ENCODE measurements around the gene SPOCK2. TPM values are rescaled to one million over a fixed set of nuclear protein-coding genes. Genes with fewer than 3 reads are reported as not detected.

SPOCK2 gene
- total RNA-seq, 1 donor, result 0.36 TPM

DNA sequence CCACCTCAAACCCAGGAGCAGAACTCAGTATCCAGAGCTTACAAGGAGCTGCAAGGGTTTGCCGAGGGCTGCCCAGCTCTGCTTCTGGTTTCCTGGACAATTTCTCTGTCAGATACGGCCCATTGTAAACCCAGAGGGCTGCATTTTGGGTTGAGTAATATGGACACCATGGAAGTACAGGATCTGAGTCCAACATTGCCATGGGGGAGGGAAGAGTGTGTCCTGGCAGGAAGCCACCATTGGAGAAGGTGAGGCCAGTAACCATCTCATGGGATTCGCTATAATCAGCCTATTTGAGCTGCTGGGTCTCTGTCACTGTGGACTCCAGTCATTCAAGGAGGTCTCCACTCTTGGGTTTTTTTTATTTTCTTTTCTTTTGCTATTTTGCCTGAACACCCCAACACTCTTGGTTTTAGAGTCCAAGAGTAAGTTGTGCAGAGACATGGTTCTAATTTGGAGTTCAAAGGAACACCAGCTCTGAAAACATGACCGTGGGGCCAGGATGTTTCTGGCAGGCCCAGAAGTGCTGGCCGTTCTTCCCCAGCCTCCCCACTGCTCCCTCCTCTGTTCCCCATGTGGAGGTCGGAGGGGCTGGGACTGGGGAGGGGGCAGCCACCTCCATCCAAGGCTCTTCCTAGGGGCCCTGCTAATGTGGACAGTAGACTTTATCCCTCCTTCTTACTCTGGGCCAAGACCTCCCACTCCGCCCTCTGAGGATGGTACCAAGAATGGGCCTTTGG is 77.9 kb downstream of the SPOCK2 start:
- no peaks in the 10 kb centered on the region for H3K9me3 ChIP-seq (ENCODE audit: low read depth, low read length)
- peak overlapping the region; percentile 88 for H3K27ac ChIP-seq (ENCODE audit: low read depth, low read length)
- H4K20me1 ChIP-seq (ENCODE audit: insufficient read depth, low read length), result peaks cover 19% of the 10 kb centered on the region
- H3K4me2 ChIP-seq (ENCODE audit: insufficient read depth, low read length), result peak overlapping the region; percentile 70
- peaks cover 21% of the 10 kb centered on the region for H3K4me1 ChIP-seq (ENCODE audit: insufficient read depth, low read length)
- peaks cover 45% of the 10 kb centered on the region for H3K79me2 ChIP-seq (ENCODE audit: insufficient read depth, low read length)
- H3K36me3 ChIP-seq (ENCODE audit: insufficient read depth, low read length), result peaks cover 41% of the 10 kb centered on the region
- H2AFZ ChIP-seq (ENCODE audit: low read length), result no peak overlapping the region
- no peak overlapping the region for H3K4me3 ChIP-seq (ENCODE audit: insufficient read depth, low read length)
- no peaks in the 10 kb centered on the region for H3K27me3 ChIP-seq (ENCODE audit: insufficient read depth, low read length)
- DNase-seq (ENCODE audit: insufficient read length, low spot score, missing footprints), result peak; percentile 3
- TF ChIP-seq, protein P1, sequence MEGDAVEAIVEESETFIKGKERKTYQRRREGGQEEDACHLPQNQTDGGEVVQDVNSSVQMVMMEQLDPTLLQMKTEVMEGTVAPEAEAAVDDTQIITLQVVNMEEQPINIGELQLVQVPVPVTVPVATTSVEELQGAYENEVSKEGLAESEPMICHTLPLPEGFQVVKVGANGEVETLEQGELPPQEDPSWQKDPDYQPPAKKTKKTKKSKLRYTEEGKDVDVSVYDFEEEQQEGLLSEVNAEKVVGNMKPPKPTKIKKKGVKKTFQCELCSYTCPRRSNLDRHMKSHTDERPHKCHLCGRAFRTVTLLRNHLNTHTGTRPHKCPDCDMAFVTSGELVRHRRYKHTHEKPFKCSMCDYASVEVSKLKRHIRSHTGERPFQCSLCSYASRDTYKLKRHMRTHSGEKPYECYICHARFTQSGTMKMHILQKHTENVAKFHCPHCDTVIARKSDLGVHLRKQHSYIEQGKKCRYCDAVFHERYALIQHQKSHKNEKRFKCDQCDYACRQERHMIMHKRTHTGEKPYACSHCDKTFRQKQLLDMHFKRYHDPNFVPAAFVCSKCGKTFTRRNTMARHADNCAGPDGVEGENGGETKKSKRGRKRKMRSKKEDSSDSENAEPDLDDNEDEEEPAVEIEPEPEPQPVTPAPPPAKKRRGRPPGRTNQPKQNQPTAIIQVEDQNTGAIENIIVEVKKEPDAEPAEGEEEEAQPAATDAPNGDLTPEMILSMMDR (IDR thresholded peaks at IDR 0.05; ENCODE audit: extremely low read depth, low read depth, low read length), result no peak

GRCh38 chr10:72009425-72010081 is 78.8 kb downstream of the SPOCK2 start:
- TF ChIP-seq, protein P1 (IDR thresholded peaks at IDR 0.05; ENCODE audit: extremely low read depth, low read depth, low read length), result no peak
- peaks cover 21% of the 10 kb centered on the region for H3K4me1 ChIP-seq (ENCODE audit: insufficient read depth, low read length)
- H3K36me3 ChIP-seq (ENCODE audit: insufficient read depth, low read length), result peaks cover 41% of the 10 kb centered on the region
- peak overlapping the region; percentile 70 for H3K4me2 ChIP-seq (ENCODE audit: insufficient read depth, low read length)
- peaks cover 19% of the 10 kb centered on the region for H4K20me1 ChIP-seq (ENCODE audit: insufficient read depth, low read length)
- H3K27ac ChIP-seq (ENCODE audit: low read depth, low read length), result peak overlapping the region; percentile 88
- DNase-seq (ENCODE audit: insufficient read length, low spot score, missing footprints), result peak; percentile 99
- no peaks in the 10 kb centered on the region for H3K27me3 ChIP-seq (ENCODE audit: insufficient read depth, low read length)
- H3K4me3 ChIP-seq (ENCODE audit: insufficient read depth, low read length), result peak overlapping the region; percentile 30
- H3K79me2 ChIP-seq (ENCODE audit: insufficient read depth, low read length), result peaks cover 54% of the 10 kb centered on the region
- peak overlapping the region; percentile 37 for H2AFZ ChIP-seq (ENCODE audit: low read length)
- H3K9me3 ChIP-seq (ENCODE audit: low read depth, low read length), result no peaks in the 10 kb centered on the region

- H3K4me1 ChIP-seq (ENCODE audit: insufficient read depth, low read length), result peaks cover 21% of the 10 kb centered on the region
- peak overlapping the region; percentile 2 for H3K4me3 ChIP-seq (ENCODE audit: insufficient read depth, low read length)
- peak overlapping the region; percentile 13 for H2AFZ ChIP-seq (ENCODE audit: low read length)
- H3K36me3 ChIP-seq (ENCODE audit: insufficient read depth, low read length), result peaks cover 41% of the 10 kb centered on the region
- H3K4me2 ChIP-seq (ENCODE audit: insufficient read depth, low read length), result peak overlapping the region; percentile 70
- TF ChIP-seq, protein P1 (IDR thresholded peaks at IDR 0.05; ENCODE audit: extremely low read depth, low read depth, low read length), result no peak
- no peaks in the 10 kb centered on the region for H3K9me3 ChIP-seq (ENCODE audit: low read depth, low read length)
- peaks cover 59% of the 10 kb centered on the region for H3K79me2 ChIP-seq (ENCODE audit: insufficient read depth, low read length)
- H3K27ac ChIP-seq (ENCODE audit: low read depth, low read length), result peak overlapping the region; percentile 88
- no peaks in the 10 kb centered on the region for H3K27me3 ChIP-seq (ENCODE audit: insufficient read depth, low read length)
- peak; percentile 96 for DNase-seq (ENCODE audit: insufficient read length, low spot score, missing footprints)
- H4K20me1 ChIP-seq (ENCODE audit: insufficient read depth, low read length), result peaks cover 23% of the 10 kb centered on the region
These were observed 79.3 kb downstream of the SPOCK2 start for GRCh38 chr10:72009051-72009424.

Other genes starting within 250 kb of the SPOCK2 start
- gene PSAP, start 237.3 kb downstream of the SPOCK2 start, total RNA-seq, result 1,248 and 1,391 TPM in 2 replicates
- 39.5 and 43.1 TPM in 2 replicates for gene CHST3, start 124.2 kb downstream of the SPOCK2 start, total RNA-seq
- gene ANAPC16, start 127.5 kb upstream of the SPOCK2 start, total RNA-seq, result 50.7 and 58.0 TPM in 2 replicates
- gene ASCC1, start 127.7 kb upstream of the SPOCK2 start, total RNA-seq, result 40.2 and 50.1 TPM in 2 replicates
- 366 and 522 TPM in 2 replicates for gene DDIT4, start 185.4 kb upstream of the SPOCK2 start, total RNA-seq

Data from osteoblast (primary cell).